ENCODE results near the gene C1orf232. TPM values are rescaled to one million over a fixed set of nuclear protein-coding genes. Genes with fewer than 3 reads are reported as not detected.

Gene C1orf232
- total and polyA plus RNA-seq, 2 donors (not counting 1 experiment from before 2014, with no cell fraction given), result not detected

- H3K9me3 ChIP-seq (ENCODE audit: control extremely low read depth in 1 of 3, control insufficient read depth in 2 of 3, insufficient read depth in 1 of 3, low read length in 2 of 3), result no peaks in the 10 kb centered on the region
- H3K79me2 ChIP-seq (ENCODE audit: control insufficient read depth, insufficient read depth, low read length), result peaks cover 14% of the 10 kb centered on the region
- ChIA-PET POLR2A (interaction anchor here (0.9 to 1.1 kb wide), 2 partner anchors 64 to 119 kb away, joined by 3 to 5 read pairs; partner anchors contain the start of gene CEP85), CTCF (interaction anchor here (0.6 to 2.2 kb wide), 38 partner anchors 8 to 263 kb away, joined by 3 to 42 read pairs (median 4); partner anchors contain the start of genes CD52, CEP85, DHDDS and PDIK1L)
- TF ChIP-seq CTCF (IDR thresholded peaks at IDR 0.05), result peak; percentile 79
- TF ChIP-seq EZH2 (IDR thresholded peaks at IDR 0.05; ENCODE audit: borderline replicate concordance, insufficient read depth, low read depth, low read length, poor library complexity, severe bottlenecking), result no peak
- H3K4me3 ChIP-seq (ENCODE audit: control extremely low read depth in 1 of 5, extremely low read depth in 1 of 5, insufficient read depth in 1 of 5, low read depth in 2 of 5, low read length in 4 of 5), result peak within 1 kb of the TSS; percentile 58 to 94 (median 86)
- no peaks in the 10 kb centered on the region for H3K36me3 ChIP-seq (replicated peaks in 1 of 2; ENCODE audit: control extremely low read depth in 1 of 2, control insufficient read depth in 1 of 2, extremely low read depth in 1 of 2, insufficient read depth in 2 of 2, low read length in 1 of 2)
- no peaks in the 10 kb centered on the region for H3K27me3 ChIP-seq (replicated peaks in 1 of 4; ENCODE audit: control extremely low read depth in 1 of 4, control insufficient read depth in 3 of 4, insufficient read depth in 4 of 4, low read length in 3 of 4)
- Mint-ChIP-seq H3K4me3 (peak within 1 kb of the TSS; percentile 93), H3K27me3 (no peaks in the 10 kb centered on the region), H3K9me3 (ENCODE audit: insufficient read depth) (no peaks in the 10 kb centered on the region), H3K27ac (peak within 1 kb of the TSS; percentile 85), H3K4me1 (peaks cover 15% of the 10 kb centered on the region)
- peak within 1 kb of the TSS; percentile 96 for H3K9ac ChIP-seq (ENCODE audit: low read length)
- intact Hi-C loops (cut with micrococcal nuclease), result loop anchor here (1.0 kb wide), 5 partner anchors 59 to 262 kb away; partner anchors contain the start of genes CEP85, DHDDS and PDIK1L
- no peaks in the 10 kb centered on the region for H4K20me1 ChIP-seq (ENCODE audit: control insufficient read depth, insufficient read depth, low read length, poor library complexity, severe bottlenecking)
- peaks cover 7 to 15% of the 10 kb centered on the region in 2 donors for H3K4me1 ChIP-seq (ENCODE audit: control insufficient read depth in 2 of 2, insufficient read depth in 2 of 2, low read length in 2 of 2)
- peak within 1 kb of the TSS; percentile 95 for H3K4me2 ChIP-seq (replicated peaks; ENCODE audit: low read depth, low read length, poor library complexity, severe bottlenecking)
- peak; percentile 92 for DNase-seq
- H2AFZ ChIP-seq (ENCODE audit: insufficient read depth, low read depth, low read length, poor library complexity, severe bottlenecking), result peak within 1 kb of the TSS; percentile 94
- peak; percentile 97 for ATAC-seq (ENCODE audit: low read depth)
- H3K27ac ChIP-seq (ENCODE audit: low read length in 2 of 2), result peak within 1 kb of the TSS; percentile 38 to 91
- 1% methylated on average over 72 of the region's 76 CpGs for WGBS (ENCODE audit: insufficient coverage)
Observed at GRCh38 chr1:26169669-26170471, 1.1 kb upstream of the C1orf232 start, which contains the start of gene ZNF593. Gene ZNF593 (plus strand): TSS chr1:26169908. CDS start chr1:26169984, 76 bp downstream.

All from B cell (primary cell).